HG03354 (cell line): Measurements from ENCODE around the gene ZNF37A.
A peak's percentile ranks its signal among the peaks of the same experiment; 100 is the strongest.
"Not testable (repeated sequence)": the region's sequence is repeated elsewhere in the genome, so short reads cannot be mapped to it uniquely, and the experiment has no call there.

ENCODE experiments used
- ATAC-seq: cut with Tn5 transposase; IDR thresholded peaks from one replicate; pipeline ENCODE4 v1.9.1; 2021; ENCODE audit warnings: mild to moderate bottlenecking; ENCODE audit not compliant: unreplicated experiment, poor library complexity, severe bottlenecking

ZNF37A gene

GRCh38 chr10:38094158-38094926 lies at the start of gene ZNF37A:
ZNF37A (plus strand) TSS chr10:38094337; CDS start chr10:38096618, 2,281 bp downstream.
- ATAC-seq: peak; percentile 97

- ATAC-seq: no peak
These were observed 49.0 kb upstream of the ZNF37A start for GRCh38 chr10:38045129-38045528.

DNA sequence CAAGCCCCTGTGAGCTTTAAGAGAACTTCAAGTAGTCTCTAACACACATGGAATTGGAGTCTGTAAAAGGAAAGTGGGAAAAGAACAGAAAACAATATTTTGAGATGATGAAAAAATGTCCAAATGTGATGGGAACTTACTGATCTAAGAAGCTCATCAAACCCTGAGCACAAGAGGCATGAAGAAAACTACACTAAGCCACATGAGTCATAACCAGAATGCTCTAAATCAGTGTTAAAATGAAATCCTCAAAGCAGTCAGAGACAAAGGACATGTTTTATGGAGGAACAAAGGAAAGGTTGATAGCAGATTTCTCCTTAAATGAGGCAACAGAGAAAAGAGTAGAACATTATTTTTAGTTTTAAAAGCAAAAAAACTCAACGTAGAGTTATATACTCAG lies 46.5 kb upstream of the ZNF37A start:
- ATAC-seq: peak; percentile 52

GRCh38 chr10:38050212-38050611 lies 43.9 kb upstream of the ZNF37A start:
- ATAC-seq: no peak

DNA sequence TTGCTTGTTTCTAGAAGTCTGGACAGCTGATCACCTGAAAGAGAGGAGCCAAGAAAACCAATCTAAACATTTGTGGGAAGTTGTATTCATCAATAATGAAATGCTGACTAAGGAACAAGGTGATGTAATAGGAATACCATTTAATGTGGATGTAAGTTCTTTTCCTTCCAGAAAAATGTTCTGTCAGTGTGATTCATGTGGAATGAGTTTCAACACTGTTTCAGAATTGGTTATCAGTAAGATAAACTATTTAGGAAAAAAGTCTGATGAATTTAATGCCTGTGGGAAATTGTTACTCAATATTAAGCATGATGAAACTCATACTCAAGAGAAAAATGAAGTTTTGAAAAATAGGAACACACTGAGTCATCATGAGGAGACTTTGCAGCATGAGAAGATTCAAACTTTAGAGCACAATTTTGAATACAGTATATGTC lies 39.8 kb upstream of the ZNF37A start:
- no peak for ATAC-seq

GRCh38 chr10:38055274-38055894 lies 38.8 kb upstream of the ZNF37A start:
- ATAC-seq: not testable (repeated sequence)

- not testable (repeated sequence) for ATAC-seq
These were observed 24.5 kb upstream of the ZNF37A start for GRCh38 chr10:38069663-38070062.

DNA sequence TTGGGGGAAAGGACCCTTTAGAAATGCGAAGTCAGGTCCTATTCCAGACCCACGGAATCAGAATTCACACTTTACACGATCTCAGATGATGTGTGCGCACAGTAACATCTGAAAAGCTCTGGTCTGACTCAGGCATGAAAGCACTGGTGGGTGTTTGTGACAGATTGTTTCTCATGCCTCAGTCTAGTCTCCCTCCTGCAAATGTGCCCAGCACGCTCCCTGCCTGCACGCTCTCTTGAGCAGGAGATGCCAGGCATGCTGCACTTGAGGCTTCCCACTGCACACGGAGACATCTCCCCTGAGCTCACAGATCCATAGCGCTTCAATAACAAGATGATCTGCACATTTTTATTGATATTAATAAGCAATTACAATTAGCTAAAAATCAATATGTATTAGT lies 23.6 kb upstream of the ZNF37A start:
- no peak for ATAC-seq

DNA sequence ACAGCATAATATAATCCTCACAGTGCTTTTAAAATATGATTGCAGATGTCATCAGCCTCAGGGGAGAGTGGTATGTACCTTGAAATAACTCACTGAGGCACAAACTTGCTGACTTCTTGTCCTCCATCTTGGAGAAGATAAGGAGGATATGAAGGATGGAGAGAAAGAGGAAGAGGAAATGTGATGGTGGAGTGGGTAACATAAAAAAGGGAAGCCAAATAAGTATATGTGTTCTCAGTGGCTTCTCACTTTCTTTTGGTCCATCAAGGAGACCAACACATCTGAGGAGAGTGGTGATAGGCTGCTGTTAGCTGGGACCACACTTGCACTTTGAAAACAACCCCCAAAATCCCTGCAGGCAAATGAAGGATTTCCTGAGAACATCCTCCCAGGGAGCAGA lies 21.6 kb upstream of the ZNF37A start:
- ATAC-seq: no peak

GRCh38 chr10:38076687-38077086 lies 17.4 kb upstream of the ZNF37A start:
- no peak for ATAC-seq

- not testable (repeated sequence) for ATAC-seq
These were observed 819 bp upstream of the ZNF37A start for GRCh38 chr10:38093318-38093717.

GRCh38 chr10:38093816-38094157 lies 350 bp upstream of the ZNF37A start:
- ATAC-seq: peak; percentile 3

DNA sequence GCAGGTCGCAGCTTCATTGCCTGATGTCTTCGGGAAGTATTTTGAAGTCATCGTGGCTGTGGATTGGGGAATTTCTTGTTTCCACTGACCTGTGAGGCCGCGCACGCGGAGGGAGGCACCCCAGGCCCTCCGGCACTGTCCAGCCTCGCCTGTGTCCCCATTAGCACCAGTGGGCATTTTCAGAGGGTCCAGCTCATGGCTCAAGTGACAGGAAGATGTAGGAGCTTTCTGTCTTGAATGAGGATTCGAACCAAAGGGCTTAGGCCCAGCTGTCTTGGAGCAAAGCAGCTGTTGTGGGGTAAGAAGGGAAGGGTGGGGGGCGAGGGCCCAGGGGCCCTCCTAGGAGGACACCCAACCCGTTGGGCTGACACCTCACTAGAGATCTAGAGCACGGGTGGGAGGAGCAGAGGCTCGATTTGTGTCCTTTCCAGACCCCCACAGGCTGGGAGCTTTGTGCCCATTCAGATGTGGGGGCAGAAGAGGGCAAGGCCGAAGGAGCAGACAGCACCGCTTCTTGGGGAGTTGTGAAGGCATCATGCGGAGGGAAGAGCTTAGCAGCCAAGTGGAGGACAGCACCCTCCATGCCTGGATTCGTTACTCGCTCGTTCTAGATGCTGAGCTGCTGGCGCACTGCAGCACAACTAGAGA lies 914 bp downstream of the ZNF37A start:
- ATAC-seq: no peak

DNA sequence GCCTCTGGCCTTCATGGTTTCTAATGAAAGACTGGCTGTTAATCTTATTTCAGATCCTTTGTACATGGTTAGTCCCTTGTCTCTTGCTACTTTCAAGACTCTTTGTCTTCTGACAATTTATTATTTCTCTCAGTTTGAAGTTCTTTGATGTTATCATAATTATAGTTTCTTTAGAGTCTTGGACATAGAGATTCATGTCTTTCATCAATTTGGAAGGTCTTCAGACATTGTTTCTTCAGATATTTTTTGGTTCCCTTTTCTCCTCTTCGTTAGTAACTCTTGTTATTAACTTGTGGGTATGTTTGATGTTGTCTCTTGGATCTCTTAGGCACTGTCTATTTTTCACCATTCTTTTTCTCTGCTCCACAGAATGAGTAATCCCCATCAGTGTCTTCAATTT lies 8.7 kb downstream of the ZNF37A start:
- ATAC-seq: no peak

DNA sequence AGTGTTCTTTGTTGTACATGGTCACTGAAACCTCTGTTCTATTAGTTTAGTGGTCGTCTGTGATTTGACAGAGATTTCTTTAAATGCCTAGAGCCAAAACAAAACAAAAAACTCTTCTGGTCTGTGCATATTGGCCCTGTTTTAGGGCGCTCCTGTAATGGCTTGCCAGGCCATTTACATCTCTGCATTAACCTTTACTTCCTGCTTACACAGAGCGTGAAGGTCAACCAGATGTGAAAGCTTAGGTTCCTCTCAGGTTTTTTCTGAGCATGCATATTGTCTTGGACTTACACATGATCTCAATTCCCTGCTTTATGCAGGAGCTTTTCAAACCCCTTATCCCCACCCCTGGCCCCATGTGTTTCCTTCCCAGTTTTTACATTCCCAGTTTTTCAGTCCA lies 9.6 kb downstream of the ZNF37A start:
- no peak for ATAC-seq

- ATAC-seq: no peak
These were observed 18.0 kb downstream of the ZNF37A start for GRCh38 chr10:38112159-38112558.

DNA sequence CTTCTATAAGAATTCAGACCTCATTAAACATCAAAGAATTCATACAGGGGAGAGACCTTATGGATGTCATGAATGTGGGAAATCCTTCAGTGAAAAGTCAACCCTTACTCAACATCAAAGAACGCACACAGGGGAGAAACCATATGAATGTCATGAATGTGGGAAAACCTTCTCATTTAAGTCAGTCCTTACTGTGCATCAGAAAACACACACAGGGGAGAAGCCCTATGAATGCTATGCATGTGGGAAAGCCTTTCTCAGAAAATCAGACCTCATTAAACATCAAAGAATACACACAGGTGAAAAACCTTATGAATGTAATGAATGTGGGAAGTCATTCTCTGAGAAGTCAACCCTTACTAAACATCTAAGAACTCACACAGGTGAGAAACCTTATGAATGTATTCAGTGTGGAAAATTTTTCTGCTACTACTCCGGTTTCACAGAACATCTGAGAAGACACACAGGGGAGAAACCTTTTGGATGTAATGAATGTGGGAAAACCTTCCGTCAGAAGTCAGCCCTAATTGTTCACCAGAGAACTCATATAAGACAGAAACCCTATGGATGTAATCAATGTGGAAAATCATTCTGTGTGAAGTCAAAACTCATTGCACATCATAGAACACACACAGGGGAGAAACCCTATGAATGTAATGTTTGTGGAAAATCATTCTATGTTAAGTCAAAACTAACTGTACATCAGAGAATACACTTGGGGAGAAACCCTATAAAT lies 24.1 kb downstream of the ZNF37A start:
- ATAC-seq: no peak

DNA sequence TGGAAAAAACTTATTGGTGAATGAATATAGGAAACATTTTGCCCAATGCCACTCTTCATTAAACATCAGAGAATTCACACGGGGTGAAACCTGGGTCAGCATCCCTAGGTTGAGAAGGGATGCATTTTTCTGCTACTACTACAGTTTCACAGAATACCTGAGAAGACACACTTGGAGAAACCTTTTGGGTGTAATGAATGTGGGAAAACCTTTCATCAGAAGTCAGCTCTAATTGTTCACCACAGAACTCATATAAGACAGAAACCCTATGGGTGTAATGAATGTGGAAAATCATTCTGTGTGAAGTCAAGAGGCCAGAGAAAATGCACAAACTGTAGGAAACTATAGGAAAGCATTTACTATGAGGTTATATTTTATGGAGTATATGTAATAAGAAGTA lies 24.9 kb downstream of the ZNF37A start:
- ATAC-seq: no peak

- ATAC-seq: no peak
These were observed 33.7 kb downstream of the ZNF37A start for GRCh38 chr10:38127812-38128211.

- no peak for ATAC-seq
These were observed 49.5 kb downstream of the ZNF37A start for GRCh38 chr10:38143587-38143986.
